H1 (cell line): ENCODE results near the gene CDIPT.

Source experiments
- CTCF ChIP-seq, 3 experiments: IDR thresholded peaks; 1 replicate in 2 of 3; 2 replicates in 1 of 3; pipeline versions ENCODE4 v1.5.1 to v1.6.1; 2011; ENCODE audit warnings: low read length in 3 of 3, mild to moderate bottlenecking in 3 of 3, inconsistent platforms in 2 of 3, low read depth in 1 of 3, moderate library complexity in 1 of 3; ENCODE audit not compliant: insufficient read depth in 1 of 3; ENCODE audit errors: control extremely low read depth in 1 of 3
- EP300 ChIP-seq, 2 experiments: IDR thresholded peaks; 1 replicate in 1 of 2; 2 replicates in 1 of 2; pipeline ENCODE4 v1.6.1; 2011 to 2012; ENCODE audit warnings: low read depth in 2 of 2, low read length in 2 of 2, mild to moderate bottlenecking in 2 of 2, borderline replicate concordance in 1 of 2, inconsistent platforms in 1 of 2, moderate library complexity in 1 of 2
- MAFK ChIP-seq: IDR thresholded peaks from 2 replicates; pipeline ENCODE4 v1.6.1; 2012; ENCODE audit warnings: low read depth, mild to moderate bottlenecking, improper control_type of control experiment, low read length
- MAX ChIP-seq: IDR thresholded peaks from 2 replicates; pipeline ENCODE4 v1.6.1; 2012; ENCODE audit warnings: inconsistent platforms
- POLR2AphosphoS5 ChIP-seq: IDR thresholded peaks from 2 replicates; pipeline ENCODE4 v1.6.1; 2011; ENCODE audit warnings: low read depth, low read length
- RAD21 ChIP-seq, 2 experiments: IDR thresholded peaks in 1 of 2; conservative IDR thresholded peaks in 1 of 2; 2 replicates each; pipeline ENCODE4 v1.6.1; 2011; ENCODE audit warnings: low read depth in 2 of 2, low read length in 2 of 2, improper control_type of control experiment in 1 of 2, inconsistent platforms in 1 of 2, mild to moderate bottlenecking in 1 of 2, moderate library complexity in 1 of 2
- SRF ChIP-seq: IDR thresholded peaks from 2 replicates; pipeline ENCODE4 v1.6.1; 2011; ENCODE audit warnings: mild to moderate bottlenecking, low read depth, low read length, moderate library complexity
- TAF1 ChIP-seq: IDR thresholded peaks from 2 replicates; pipeline ENCODE4 v1.6.1; 2011; ENCODE audit warnings: mild to moderate bottlenecking, low read depth, low read length
- ZNF274 ChIP-seq: IDR thresholded peaks from 2 replicates; pipeline ENCODE4 v1.7.0; 2012; ENCODE audit warnings: low read length, borderline replicate concordance; ENCODE audit errors: extremely low read depth
- TF ChIP-seq, protein P1 (sequence below): IDR thresholded peaks from 2 replicates; pipeline ENCODE4 v1.6.1; 2011; ENCODE audit warnings: low read length, improper control_type of control experiment

DNA sequence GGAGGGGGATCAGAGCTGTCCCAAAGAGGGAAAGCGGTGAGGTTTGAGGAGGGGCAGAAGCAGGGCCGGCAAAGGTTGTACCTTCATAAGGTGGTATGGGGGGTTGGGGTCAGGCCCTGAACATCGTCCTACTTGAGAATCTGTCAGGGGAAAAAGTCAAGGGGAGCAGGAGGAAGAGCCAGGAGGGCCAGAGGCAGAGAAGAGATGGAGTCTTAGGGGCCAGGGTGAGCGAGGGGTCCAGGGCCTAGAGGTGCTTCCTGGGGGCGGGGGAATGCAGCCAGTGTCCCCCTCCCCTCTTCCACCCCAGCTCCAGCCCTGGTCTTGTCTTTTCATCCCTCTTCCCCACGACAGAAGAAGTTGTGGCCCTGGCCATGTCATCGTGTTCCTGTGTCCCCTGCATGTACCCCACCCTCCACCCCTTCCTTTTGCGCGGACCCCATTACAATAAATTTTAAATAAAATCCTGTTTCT lies 52.3 kb downstream of the CDIPT start:
- TF ChIP-seq CTCF (IDR thresholded peaks at IDR 0.05; ENCODE audit: control extremely low read depth in 1 of 3, insufficient read depth in 1 of 3, low read depth in 1 of 3, low read length in 3 of 3) (no peak), POLR2AphosphoS5 (no peak; the same call in 1 of the 2 replicates), TAF1 (no peak), SRF (no peak), EP300 (IDR thresholded peaks at IDR 0.05; ENCODE audit: borderline replicate concordance in 1 of 2, low read depth in 2 of 2, low read length in 2 of 2) (no peak), ZNF274 (no peak), MAFK (no peak), RAD21 (IDR thresholded peaks at IDR 0.05 in 1 of 2, conservative IDR thresholded peaks at IDR 0.05 in 1 of 2; ENCODE audit: low read depth in 2 of 2, low read length in 2 of 2) (no peak), MAX (no peak)
- TF ChIP-seq, protein P1, sequence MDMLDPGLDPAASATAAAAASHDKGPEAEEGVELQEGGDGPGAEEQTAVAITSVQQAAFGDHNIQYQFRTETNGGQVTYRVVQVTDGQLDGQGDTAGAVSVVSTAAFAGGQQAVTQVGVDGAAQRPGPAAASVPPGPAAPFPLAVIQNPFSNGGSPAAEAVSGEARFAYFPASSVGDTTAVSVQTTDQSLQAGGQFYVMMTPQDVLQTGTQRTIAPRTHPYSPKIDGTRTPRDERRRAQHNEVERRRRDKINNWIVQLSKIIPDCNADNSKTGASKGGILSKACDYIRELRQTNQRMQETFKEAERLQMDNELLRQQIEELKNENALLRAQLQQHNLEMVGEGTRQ, result no peak
